T47D (cell line): ENCODE measurements around the gene ZDHHC5.
A peak's percentile ranks its signal among the peaks of the same experiment; 100 is the strongest.

Experiments used
- DNase-seq, 2 experiments: peaks; one replicate each; pipeline versions ENCODE4 v3.0.0 to v3.0.0-alpha.2; 2011 to 2012; ENCODE audit warnings: low read depth in 1 of 2, low spot score in 1 of 2
- JUND ChIP-seq: IDR thresholded peaks from 2 replicates; pipeline ENCODE4 v1.6.1; 2012; ENCODE audit warnings: low read depth
- in situ Hi-C: cut with HindIII; loops from 2 replicates; pipeline ENCODE4 v1.10.0; 2016; ENCODE audit warnings: low sequenced_read_pairs, low pct_unique_long_range_greater_than_20kb

ZDHHC5 gene

GRCh38 chr11:57732661-57733060, 64.7 kb downstream of the ZDHHC5 start:
- in situ Hi-C loops: no loop called here
- no peak for TF ChIP-seq JUND

GRCh38 chr11:57735619-57736298, 67.8 kb downstream of the ZDHHC5 start:
- no peak for DNase-seq
- no peak for TF ChIP-seq JUND
- in situ Hi-C loops: no loop called here

More at GRCh38 chr11:57732661-57733060, 64.7 kb downstream of the ZDHHC5 start:
- no peak for DNase-seq

DNA sequence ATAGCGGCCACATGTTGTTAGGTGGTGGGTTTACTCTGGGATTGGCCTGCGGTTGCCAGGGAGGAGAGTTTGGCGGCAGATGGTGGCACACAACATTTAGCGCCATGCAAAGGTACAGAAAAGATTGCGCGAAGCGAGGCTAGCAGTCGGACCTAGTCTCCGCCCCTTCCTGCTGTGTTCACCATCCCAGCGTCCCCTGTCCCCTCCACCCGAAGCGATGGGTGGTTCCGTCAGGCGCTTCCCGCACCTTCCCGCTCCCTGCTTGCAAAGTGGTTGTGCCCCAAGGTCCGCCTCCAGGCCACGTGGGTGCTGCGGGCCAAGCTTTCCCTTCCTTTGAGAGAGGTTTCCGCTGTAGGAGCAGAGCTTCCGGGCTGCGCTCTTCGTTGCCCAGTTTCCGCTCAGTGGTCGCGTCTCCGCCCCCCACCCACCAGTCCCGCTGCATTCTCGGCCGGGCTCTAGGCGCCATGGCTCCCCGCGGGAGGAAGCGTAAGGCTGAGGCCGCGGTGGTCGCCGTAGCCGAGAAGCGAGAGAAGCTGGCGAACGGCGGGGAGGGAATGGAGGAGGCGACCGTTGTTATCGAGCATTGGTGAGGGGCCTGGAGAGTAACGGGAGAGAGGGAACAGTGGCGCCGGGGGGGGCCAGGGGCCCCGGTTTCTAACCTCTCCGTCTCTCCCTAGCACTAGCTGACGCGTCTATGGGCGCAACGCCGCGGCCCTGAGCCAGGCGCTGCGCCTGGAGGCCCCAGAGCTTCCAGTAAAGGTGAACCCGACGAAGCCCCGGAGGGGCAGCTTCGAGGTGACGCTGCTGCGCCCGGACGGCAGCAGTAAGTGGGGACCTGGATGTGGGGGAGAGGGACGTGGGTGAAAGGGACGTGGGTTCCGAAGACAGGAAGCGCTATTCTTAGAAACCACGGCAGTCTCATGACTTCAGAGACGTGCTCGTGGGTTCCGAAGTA, 73.5 kb downstream of the ZDHHC5 start, which contains the start of gene SELENOH:
Gene SELENOH (plus strand): TSS at position 360 of the 955 bp plus-strand sequence. CDS start 105 bp downstream, at position 465.
- TF ChIP-seq JUND: no peak
- DNase-seq: peak; percentile 88 to 99
- in situ Hi-C loops: no loop called here

DNA sequence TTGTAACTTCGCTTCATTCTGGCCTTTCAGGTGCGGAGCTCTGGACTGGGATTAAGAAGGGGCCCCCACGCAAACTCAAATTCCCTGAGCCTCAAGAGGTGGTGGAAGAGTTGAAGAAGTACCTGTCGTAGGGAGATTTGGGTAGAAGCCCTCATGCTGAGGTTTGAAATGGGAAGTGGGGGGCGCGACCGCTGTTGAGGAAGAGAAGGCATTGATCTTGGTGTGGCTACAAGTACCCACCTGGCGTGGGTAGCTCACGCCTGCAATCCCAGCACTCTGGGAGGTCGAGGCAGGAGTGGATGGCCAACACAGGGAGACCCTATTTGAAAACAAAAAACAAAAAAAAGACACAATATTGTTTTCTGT, 74.2 kb downstream of the ZDHHC5 start:
- DNase-seq: no peak
- TF ChIP-seq JUND: no peak
- in situ Hi-C loops: no loop called here

DNA sequence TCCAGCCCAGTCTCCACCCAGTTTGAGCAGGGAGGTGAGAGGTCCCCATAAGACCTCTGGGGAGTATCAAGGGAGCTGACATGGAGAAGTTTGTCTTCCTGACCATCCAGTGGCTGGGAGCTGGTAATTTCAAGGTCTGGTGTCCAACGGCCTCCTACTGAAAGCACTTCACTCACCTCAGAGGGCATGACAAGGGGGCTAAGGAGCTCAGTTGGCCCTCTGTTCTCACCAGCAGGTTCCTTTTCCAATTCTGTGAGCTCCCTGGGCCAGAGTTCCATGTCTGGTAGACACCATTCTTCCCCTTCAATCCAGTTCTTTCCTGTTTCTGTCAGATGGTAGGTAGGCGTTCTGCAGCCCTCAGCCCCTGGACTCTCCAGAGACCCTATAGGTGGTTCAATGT, 76.4 kb downstream of the ZDHHC5 start:
- TF ChIP-seq JUND: no peak
- in situ Hi-C loops: no loop called here
- no peak for DNase-seq

GRCh38 chr11:57745206-57745605, 77.3 kb downstream of the ZDHHC5 start:
- in situ Hi-C loops: no loop called here
- no peak for DNase-seq
- TF ChIP-seq JUND: no peak

- TF ChIP-seq JUND: no peak
- in situ Hi-C loops: no loop called here
- DNase-seq: no peak
Observed at GRCh38 chr11:57746920-57747319, 79.0 kb downstream of the ZDHHC5 start.
